HG03025 (cell line): Measurements from ENCODE around the gene RNF168.
"Not testable (repeated sequence)": the region's sequence is repeated elsewhere in the genome, so short reads cannot be mapped to it uniquely, and the experiment has no call there.

Source experiments
- ATAC-seq: cut with Tn5 transposase; IDR thresholded peaks from one replicate; pipeline ENCODE4 v1.9.1; 2021; ENCODE audit warnings: mild to moderate bottlenecking, moderate library complexity; ENCODE audit not compliant: unreplicated experiment, low FRiP score

Gene RNF168

DNA sequence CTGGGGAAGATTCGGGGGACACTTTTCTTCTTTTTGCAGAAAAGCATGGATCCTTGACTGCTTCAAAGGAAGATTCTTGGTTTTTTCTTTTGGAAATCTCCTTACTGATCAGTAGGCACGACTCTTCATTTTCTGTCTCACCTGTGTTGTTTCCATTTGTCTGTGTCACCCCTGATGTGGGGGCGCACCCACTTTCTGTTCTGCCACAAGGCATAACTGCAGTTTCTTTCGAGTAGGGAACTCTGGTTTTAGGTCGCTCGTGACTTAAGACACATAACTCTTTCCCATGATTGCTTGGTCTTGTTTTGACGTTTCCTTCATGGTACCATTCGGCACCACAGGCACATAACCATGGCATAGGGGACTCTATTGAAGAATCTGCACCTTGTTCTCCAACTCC lies 31.3 kb downstream of the RNF168 start:
- no peak for ATAC-seq

DNA sequence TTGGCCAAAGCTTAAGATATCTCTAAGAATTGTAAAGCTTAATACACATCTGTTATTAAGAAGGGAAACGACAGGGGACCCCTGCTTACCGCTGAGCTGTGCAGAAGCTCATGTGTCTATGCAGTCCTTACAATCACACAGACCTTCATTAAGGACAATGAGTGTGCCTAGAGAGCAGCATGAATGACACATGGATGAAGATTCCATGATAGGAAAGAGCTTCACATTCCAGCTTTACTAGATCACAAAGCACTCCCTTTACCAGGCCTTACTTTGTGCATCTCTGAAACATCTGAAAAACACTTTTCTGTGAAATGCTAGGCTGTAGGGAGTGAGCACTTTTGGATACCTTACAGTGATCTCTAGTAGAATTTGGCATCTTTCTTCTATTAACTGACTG lies 32.0 kb downstream of the RNF168 start:
- ATAC-seq = no peak

DNA sequence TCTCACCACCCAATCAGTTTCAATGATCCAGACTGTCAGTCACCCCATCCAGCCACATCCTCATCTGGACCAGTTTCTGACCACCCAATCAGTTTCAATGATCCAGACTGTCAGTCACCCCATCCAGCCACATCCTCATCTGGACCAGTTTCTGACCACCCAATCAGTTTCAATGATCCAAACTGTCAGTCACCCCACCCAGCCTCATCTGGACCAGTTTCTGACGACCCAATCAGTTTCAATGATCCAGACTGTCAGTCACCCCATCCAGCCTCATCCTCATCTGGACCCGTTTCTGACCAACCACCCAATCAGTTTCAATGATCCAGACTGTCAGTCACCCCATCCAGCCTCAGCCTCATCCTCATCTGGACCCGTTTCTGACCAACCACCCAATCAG lies 33.4 kb downstream of the RNF168 start:
- ATAC-seq = not testable (repeated sequence)

DNA sequence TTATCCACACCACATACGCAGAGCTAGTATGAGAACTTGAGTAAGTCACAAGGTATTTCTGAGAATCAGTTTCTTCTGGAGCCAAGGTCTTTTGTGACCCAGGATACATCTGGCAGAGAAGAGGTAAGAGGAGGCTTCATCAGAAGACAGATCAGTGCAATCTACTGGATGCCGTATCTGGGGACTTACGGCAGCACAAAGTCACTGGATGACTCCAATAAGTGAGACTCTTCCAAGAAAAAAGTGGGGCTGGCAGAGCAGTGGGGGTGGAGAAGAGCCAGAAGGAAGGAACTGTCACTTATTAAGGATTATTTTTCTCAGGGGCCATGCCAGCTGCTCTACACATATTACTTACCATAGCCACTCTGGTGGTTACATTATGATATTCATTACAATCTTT lies 39.8 kb downstream of the RNF168 start:
- ATAC-seq = no peak

DNA sequence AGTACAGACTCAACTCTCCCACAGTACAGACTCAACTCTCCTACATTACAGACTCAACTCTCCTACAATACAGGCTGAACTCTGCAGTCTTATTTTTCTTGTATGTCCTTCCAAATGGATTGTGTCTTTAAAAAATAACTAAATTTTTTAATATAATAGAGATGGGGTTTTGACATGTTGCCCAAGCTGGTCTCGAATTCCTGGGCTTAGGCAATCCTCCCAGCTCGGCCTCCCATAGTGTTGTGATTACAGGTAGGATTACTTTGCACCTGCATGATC lies 40.2 kb downstream of the RNF168 start:
- no peak for ATAC-seq

DNA sequence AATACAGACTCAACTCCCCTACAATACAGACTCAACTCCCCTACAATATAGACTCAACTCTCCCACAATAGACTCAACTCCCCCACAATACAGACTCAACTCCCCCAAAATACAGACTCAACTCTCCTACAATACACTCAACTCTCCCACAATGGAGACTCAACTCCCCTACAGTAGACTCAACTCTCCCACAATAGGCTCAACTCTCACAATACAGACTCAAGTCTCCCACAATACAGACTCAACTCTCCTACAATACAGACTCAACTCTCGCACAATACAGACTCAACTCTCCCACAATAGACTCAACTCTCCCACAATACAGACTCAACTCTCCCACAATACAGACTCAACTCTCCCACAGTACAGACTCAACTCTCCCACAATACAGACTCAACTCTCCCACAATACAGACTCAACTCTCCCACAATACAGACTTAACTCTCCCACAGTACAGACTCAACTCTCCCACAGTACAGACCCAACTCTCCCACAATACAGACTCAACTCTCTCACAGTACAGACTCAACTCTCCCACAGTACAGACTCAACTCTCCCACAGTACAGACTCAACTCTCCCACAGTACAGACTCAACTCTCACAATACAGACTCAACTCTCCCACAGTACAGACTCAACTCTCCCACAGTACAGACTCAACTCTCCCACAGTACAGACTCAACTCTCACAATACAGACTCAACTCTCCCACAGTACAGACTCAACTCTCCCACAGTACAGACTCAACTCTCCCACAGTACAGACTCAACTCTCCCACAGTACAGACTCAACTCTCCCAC lies 40.7 kb downstream of the RNF168 start:
- ATAC-seq = not testable (repeated sequence)

DNA sequence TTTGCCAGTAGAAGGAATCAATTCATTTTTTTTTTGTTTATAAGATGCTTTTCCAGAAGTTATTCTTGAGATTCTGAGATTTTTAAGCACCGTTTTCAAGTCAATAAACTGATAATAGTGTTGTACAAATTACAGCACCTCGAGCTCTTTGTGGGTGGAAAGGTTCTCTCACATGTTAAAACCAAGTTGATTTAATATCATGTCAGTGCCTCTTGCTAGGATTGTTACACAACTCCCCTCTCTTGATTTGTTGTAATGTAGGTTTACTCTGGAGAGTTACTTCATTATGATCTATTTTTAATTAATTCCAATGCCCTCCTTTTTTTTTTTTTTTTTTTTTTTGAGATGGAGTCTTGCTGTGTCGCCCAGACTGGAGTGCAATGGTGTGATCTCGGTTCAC lies 45.5 kb downstream of the RNF168 start:
- no peak for ATAC-seq

DNA sequence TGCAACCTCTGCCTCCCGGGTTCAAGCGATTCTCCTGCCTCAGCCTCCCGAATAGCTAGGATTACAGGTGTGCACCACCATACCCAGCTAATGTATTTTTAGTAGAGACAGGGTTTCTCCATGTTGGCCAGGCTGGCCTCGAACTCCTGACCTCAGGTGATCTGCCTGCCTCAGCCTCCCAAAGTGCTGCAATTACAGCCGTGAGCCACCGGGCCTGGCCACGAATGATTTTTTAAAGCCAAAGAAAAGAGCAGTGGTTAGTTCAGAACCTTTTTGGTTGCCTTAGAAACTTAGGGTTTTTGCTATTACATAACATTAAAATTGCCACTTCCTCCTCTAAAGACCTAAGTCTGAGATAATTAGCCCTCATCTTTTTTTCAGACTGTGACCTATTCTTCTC lies 46.1 kb downstream of the RNF168 start:
- ATAC-seq = not testable (repeated sequence)

DNA sequence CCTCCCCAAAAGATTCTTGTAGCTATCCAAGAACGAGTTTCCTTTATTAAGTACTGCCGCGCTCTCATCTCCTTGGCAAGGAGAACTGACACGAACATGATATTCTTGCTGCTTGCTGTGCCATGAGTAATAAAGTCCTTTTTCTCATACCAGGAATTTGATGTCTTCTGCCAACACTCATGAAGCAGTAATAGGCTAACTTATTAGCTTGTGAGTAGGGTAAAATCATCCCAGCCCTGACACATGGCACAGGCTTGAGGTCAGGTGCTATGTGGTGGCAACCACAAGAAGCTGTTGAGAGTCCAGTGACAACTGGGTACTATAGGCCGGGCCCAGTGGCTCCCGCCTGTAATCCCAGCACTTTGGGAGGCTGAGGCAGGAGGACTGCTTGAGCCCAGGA lies 48.6 kb downstream of the RNF168 start:
- no peak for ATAC-seq

DNA sequence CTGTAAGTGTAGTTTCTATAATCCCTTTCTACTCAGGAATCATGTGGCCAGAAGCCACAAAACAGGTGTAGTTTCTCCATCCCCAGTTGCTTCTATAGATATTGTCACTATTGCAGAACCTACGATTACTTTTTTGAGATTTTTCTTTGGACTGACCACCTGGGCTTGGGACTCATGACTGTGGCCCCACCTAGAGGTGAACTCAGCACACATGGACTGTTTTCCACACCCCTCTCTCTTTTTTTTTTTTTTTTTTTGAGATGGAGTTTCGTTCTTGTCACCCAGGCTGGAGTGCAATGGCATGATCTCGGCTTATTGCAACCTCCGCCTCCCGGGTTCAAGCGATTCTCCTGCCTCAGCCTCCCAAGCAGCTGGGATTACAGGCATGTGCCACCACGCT lies 58.2 kb downstream of the RNF168 start:
- ATAC-seq = not testable (repeated sequence)

DNA sequence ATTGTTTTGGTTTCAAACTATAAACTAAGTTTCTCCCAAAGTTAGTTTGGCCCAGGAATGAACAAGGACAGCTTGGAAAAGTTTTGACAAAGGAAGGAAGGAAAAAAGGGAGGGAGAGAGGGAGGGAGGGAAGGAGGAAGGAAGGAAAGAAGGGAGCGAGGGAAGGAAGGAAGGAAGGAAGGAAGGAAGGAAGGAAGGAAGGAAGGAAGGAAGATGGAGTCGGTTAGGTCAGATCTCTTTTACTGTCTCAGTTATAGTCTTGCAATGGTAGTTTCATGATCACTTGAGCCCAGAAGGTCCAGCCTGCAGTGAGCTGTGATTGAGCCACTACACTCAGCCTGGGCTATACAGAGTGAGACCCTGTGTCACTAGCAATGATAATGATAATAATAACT lies 59.1 kb downstream of the RNF168 start:
- ATAC-seq = no peak

DNA sequence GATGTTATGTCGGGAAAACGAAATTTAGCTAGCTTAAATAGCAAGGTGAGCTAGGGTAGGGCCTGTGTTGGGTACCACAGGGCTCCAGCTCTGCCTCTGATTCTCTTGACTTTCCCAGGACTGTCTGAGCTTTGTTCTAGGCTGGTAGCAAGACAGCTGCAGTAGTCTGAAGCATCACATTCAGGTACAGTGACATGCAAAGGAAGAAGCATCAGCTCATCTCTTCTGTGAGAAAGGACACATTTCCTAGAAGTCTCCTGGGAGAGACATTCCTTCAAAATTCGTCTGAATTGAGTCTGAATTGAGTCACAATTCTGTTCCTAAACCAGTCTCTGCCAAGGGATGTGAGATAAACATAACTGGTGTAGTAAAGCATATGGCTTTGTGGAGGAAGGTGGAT lies 62.9 kb downstream of the RNF168 start:
- no peak for ATAC-seq

DNA sequence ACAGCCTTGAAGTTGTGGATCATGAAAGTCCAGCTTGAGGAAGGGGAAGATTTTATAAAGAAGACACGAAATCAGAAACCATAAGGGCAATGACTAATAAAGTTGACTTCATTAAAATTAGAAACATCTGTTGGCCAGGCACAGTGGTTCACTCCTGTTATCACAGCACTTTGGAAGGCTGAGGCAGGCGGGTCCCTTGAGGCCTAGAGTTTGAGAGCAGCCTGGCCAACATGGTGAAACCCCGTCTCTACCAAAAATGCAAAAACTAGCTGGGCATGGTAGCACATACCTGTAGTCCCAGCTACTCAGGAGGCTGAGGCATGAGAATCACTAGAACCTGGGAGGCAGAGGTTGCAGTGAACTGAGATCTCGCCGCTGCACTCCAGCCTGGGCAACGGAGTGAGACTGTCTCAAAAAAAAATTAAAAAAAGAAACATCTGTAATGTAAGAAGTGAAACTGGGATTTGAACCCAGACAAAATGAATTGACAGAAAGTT lies 63.5 kb downstream of the RNF168 start:
- ATAC-seq = no peak

DNA sequence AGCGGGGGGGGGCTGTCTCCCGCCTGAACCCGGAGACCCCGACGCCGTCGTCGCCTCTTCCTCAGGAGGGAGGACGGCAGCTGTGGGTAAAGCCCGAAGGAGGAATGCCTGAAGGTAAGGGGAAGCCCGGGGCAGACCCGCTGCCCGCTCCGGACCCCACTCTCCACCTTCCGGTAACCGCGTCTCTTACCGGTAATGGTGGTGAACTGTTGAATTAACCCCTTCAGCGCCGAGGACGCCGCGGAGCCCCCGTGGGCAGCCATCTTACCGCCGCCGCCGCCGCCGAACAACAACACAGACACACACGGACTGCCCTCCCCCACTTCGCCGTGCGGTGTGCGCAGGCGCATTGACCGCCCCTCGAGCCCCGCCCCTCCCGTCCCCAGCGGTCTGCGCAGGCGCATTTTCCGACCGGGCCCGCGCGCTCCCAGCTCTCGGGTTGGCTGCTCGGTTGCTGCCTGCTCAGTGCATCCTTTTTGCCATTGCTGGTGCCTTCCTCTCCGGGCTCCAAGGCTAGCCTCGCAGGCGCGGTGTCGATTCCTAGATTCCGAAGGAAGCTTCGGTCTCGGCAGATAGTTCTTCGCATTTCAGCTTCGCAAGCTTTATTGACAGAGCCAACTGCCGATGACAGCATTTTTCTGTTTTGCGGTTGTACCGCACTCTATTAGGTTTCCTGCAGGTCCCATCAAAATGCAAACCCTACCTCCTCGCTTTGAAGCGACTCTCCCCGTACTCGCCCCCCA lies 71.3 kb downstream of the RNF168 start, which contains the start of gene UBXN7:
UBXN7 (minus strand) TSS at position 291 of the 743 bp plus-strand sequence; CDS start at position 263, 28 bp downstream.
- ATAC-seq = peak; percentile 87

DNA sequence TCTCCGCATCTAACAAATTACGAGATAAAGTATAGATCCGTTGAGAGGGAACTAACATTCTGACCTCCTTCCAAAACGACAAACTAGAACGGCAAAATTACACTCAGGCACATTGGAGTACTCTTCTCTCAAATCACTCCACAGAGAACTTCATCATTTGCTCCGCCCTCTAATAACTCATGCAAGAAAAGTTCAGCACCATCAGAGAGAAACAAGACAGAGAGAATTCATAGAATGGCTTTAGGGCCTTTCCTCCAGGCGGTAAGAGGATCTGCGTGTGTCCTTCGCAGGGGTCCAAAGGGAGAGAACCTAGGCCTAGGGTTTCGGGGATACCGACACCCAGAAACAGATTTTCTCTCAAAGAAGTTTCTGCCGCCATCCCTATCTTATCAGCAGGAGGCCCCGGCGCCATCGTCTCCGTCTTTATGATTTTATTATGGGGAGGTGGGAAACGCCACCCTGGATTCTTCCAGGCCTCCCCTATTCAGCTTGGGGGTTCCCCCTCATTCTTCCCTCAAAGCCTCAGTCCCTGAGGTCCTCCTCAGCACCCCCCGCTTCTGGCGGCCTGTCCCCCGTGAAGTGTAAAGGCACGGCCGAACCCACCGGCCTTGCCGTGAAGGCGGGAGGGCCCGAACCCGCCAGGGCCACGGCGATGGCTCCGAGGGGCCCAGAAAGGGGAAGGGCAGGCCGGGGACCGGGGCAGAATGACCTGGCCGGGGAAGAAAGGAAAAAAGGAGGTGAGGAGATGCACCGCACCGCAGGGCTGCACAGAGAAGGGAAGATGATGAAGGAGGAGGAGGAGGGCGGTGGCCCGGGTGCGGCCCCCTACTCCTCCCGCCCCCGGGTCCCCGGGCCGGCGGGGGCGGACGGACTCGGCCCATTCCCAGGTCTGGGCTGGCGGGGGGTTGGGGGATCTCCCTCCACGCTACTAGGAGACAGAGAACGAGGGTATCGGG lies 72.1 kb downstream of the RNF168 start:
- ATAC-seq = peak; percentile 27

DNA sequence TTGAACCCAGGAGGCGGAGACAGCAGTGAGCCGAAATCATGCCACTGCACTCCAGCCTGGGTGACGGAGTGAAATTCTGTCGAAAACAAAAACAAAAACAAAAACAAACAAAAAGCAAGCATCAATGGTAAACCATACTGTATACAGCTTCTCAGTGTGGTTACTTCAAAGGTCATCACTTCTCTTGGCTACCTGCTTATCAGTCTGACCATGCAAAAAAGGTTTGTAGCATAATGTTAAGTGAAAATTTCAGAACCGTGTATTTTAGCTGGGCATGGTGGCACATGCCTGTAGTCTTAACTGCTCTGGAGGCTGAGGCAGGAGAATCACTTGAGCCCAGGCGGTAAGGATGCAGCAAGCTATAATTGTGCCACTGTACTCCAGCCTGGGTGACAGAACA lies 75.5 kb downstream of the RNF168 start:
- no peak for ATAC-seq

DNA sequence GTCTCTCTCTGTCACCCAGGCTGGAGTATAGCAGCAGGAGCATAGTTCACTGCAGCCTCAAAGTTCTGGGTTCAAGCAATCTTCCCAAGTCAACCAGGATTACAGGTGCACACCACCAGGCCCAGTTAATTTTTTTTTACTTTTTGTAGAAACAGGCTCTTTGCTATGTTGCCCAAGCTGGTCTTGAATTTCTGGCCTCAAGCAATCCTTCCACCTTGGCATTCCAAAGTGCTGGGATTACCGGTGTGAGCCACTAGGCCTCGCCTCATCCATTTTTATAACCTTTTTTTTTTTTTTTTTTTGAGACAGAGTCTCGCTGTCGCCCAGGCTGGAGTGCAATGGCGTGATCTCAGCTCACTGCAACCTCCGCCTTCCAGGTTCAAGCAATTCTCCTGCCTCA lies 79.1 kb downstream of the RNF168 start:
- ATAC-seq = not testable (repeated sequence)

DNA sequence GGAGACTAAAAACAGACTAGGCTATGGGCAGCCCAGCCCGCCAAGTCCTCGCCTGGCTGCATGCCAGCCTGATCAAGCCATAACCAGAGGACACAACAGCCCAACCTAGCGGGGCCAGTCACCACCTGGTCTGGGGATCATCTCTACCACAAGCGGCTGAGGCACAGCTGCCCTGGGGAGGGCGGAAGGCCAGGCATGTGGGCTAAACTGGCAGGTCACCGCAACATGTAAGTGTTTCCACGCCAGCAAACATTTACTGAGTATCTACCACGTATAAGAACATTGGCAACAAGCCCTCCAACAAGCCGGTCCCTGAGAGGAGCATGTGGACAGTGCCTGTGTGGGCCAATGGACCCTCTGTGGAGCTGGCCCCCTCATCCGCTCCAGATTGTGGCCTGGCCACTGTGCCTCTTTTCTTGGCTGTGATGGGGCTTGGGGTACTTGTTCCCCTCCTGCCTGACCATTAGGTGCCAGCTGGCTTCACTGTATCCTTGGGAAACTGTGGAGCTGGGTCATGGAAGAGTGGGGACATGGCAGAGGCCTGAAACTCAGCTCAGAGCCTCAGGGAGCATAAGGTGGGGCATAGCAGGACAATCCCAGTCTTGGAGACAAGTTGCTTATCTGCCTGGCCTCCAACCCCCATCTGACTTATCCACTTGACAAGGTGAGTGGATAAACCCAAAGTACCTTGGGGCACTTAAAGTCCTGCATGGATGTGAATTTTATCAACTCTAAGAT lies 80.4 kb downstream of the RNF168 start:
- no peak for ATAC-seq

DNA sequence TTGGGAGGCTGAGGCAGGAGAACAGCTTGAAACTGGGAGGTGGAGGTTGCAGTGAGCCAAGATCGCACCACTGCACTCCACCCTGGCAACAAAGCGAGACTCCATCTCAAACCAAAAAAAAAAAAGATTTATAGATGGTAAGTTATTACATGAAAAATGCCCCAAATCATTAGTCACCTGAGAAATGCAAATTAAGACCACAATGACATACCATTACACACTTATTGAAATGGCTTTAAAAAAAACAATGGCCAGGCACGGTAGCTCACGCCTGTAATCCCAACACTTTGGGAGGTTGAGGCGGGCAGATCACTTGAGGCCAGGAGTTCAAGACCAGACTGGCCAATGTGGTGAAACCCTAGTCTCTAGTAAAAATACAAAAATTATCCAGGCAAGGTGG lies 81.9 kb downstream of the RNF168 start:
- not testable (repeated sequence) for ATAC-seq

DNA sequence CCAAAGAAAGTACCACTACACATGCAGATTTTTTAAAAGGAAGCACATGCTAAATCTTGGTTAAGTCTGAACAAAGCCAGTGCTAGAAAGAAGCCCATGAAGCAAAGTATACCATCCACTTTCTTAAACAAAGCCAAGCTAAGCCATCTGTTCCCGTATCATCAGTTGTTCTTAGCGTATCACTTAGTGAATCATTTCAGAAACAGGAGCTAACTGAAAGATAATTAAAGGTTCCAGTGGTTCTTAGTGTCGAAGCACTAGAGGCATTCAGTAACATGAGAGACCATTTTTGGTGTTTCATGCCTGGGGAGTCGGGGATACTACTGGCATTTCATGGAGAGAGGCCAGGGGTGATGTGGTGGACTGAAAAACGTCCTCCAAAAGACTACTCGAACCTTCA lies 84.2 kb downstream of the RNF168 start:
- no peak for ATAC-seq
